Kidney (tissue), 14 donors: ENCODE data around the gene FIGNL2. TPM values are rescaled to one million over a fixed set of nuclear protein-coding genes. Genes with fewer than 3 reads are reported as not detected.

Experiments used
- DNase-seq, 5 donors: peaks; one replicate each; pipeline ENCODE4 v3.0.0-alpha.2; 2013 to 2020
- FAIRE-seq: peaks from 2 replicates; lab custom pipeline; 2012; peaks lifted over from hg19 to GRCh38; lab: Jason Lieb, UNC
- H3K27ac ChIP-seq, 2 donors: one replicate each; pipeline ENCODE4 v1.7.0; 2013; ENCODE audit warnings: low read depth in 2 of 2, low read length in 2 of 2, inconsistent platforms in 1 of 2
- H3K27me3 ChIP-seq: one replicate; pipeline ENCODE4 v1.7.1; 2013; ENCODE audit warnings: low read length, inconsistent platforms; ENCODE audit not compliant: control insufficient read depth, insufficient read depth
- H3K36me3 ChIP-seq, 3 donors: one replicate each; pipeline versions ENCODE4 v1.7.0 to v1.7.1; 2013; ENCODE audit warnings: low read length in 3 of 3, control low read depth in 1 of 3, inconsistent platforms in 1 of 3; ENCODE audit not compliant: insufficient read depth in 3 of 3, control insufficient read depth in 2 of 3
- H3K4me1 ChIP-seq, 3 donors: one replicate each; pipeline versions ENCODE4 v1.7.0 to v1.7.1; 2013; ENCODE audit warnings: low read length in 3 of 3, inconsistent platforms in 1 of 3, low read depth in 1 of 3; ENCODE audit not compliant: control insufficient read depth in 2 of 3, insufficient read depth in 2 of 3
- H3K4me3 ChIP-seq, 3 donors: one replicate each; pipeline versions ENCODE4 v1.7.0 to v1.8.1; 2013; ENCODE audit warnings: low read length in 3 of 3, control low read depth in 1 of 3, inconsistent platforms in 1 of 3
- H3K9ac ChIP-seq, 3 donors: one replicate each; pipeline versions ENCODE4 v1.7.0 to v1.7.1; 2013; ENCODE audit warnings: low read length in 3 of 3, control low read depth in 1 of 3, inconsistent platforms in 1 of 3
- H3K9me3 ChIP-seq, 3 donors: one replicate each; pipeline versions ENCODE4 v1.7.0 to v1.7.1; 2013; ENCODE audit warnings: low read length in 3 of 3, control low read depth in 1 of 3, inconsistent platforms in 1 of 3; ENCODE audit not compliant: control insufficient read depth in 2 of 3, insufficient read depth in 1 of 3
- CTCF ChIP-seq: IDR thresholded peaks from 3 replicates; pipeline ENCODE4 v1.5.1; 2012; ENCODE audit warnings: mild to moderate bottlenecking, moderate library complexity, borderline replicate concordance; ENCODE audit not compliant: insufficient read depth; ENCODE audit errors: extremely low read depth
- intact Hi-C: fragments of 100-400 bp; cut with DNase I; formaldehyde crosslinking; loops from one replicate; pipeline ENCODE4 v1.11.1; 2022
- polyA plus RNA-seq: library from polyadenylated mRNA; stranded (reverse); fragments of 350-450 nt; fragmentation: Illumina TruSeq; extraction: RNeasy Lipid Tissue Mini Kit (QIAGEN cat#74804); gene quantifications from one replicate; pipeline ENCODE4 v1.2.3, GENCODE V29; 2014; ENCODE audit warnings: low read depth, low replicate concordance; ENCODE audit not compliant: insufficient read depth
- total RNA-seq: library from RNA; stranded (reverse); fragmentation: NEBNext Ultra II Directional; extraction: Animal tissue kit (Norgen Biotek cat#: 25700); gene quantifications from one replicate; pipeline ENCODE4 v1.2.1, GENCODE V29; 2021
- donor health status: control.
- donor health status: control.
- donor health status: control.
- donor health status: control.
- donor health status: control.
- donor health status: DM: yes; HTN: yes; CAD: no.
- donor health status: Normal renal cell carcinoma (clear cell type).

FIGNL2 gene
- total and polyA plus RNA-seq, 2 donors from 2014 or later = 3.1 to 6.1 TPM

GRCh38 chr12:51884676-51885229 lies 36.2 kb upstream of the FIGNL2 start:
- no peaks in the 10 kb centered on the region for H3K27me3 ChIP-seq
- H3K4me1 ChIP-seq = peaks cover 0 to 6% (median 0%) of the 10 kb centered on the region in 3 donors
- H3K4me3 ChIP-seq = no peak overlapping the region
- no peak overlapping the region for H3K9ac ChIP-seq
- DNase-seq (peak in 1 of 5 donors; percentile 31), FAIRE-seq (no peak)
- no peak for TF ChIP-seq CTCF
- H3K9me3 ChIP-seq = no peaks in the 10 kb centered on the region
- no peak overlapping the region for H3K27ac ChIP-seq
- H3K36me3 ChIP-seq = no peaks in the 10 kb centered on the region
- intact Hi-C loops = no loop called here

GRCh38 chr12:51883998-51884675 lies 35.6 kb upstream of the FIGNL2 start:
- FAIRE-seq = no peak
- intact Hi-C loops = no loop called here
- Histone ChIP-seq H3K4me3 (no peak overlapping the region), H3K9ac (no peak overlapping the region), H3K27me3 (no peaks in the 10 kb centered on the region), H3K27ac (no peak overlapping the region), H3K9me3 (no peaks in the 10 kb centered on the region), H3K4me1 (peaks cover 0 to 6% (median 0%) of the 10 kb centered on the region in 3 donors), H3K36me3 (no peaks in the 10 kb centered on the region)
- TF ChIP-seq CTCF = no peak
- DNase-seq = no peak

GRCh38 chr12:51883295-51883694 lies 34.8 kb upstream of the FIGNL2 start:
- Histone ChIP-seq H3K27ac (no peak overlapping the region), H3K4me3 (no peak overlapping the region), H3K9me3 (no peaks in the 10 kb centered on the region), H3K27me3 (no peaks in the 10 kb centered on the region), H3K36me3 (no peaks in the 10 kb centered on the region), H3K9ac (no peak overlapping the region), H3K4me1 (peaks cover 0 to 6% (median 0%) of the 10 kb centered on the region in 3 donors)
- FAIRE-seq = no peak
- DNase-seq = no peak
- no peak for TF ChIP-seq CTCF
- intact Hi-C loops = no loop called here
